ENCODE results near the gene SLC9A8.

Gene SLC9A8

DNA sequence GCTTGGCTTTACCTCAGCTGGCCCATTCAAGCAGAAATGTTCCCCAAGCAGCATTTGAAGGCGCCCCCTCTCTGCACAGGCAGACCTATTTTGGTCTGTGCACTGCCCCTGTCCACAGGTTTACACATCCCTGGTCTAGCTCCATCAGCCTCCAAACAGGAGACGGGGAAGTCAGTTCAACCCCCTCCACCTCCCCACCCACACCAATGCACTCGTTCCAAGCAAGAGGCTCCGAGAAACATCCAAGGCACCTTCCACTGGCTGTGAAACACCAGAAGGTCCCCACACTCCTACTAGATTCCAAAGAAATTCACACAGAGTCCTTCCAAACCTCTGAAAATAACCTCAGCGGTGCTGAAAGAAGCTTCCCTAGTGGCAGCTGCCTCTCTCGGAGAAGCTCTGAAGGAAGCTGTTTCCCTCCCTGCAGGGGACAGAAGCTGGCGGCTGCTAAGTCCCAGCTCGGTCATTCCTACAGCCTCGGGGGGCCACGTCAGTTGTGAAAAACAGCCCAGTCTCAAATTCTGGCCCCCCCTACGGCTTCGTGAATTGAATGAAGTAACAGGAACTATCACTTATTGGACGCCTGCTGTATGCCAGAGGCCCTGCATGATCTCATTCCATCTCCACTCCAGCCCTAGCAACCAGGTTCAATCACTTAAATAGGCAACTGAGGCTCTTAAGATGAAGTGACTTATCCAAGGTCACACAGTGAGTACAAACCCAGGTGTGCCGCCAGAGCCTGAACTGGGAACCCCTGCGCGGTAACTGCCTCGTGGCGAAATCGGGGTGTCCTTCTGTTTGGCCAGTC lies 101.9 kb downstream of the SLC9A8 start:
- no peak for DNase-seq (ENCODE audit: low read depth in 2 of 3, low spot score in 1 of 3)

DNA sequence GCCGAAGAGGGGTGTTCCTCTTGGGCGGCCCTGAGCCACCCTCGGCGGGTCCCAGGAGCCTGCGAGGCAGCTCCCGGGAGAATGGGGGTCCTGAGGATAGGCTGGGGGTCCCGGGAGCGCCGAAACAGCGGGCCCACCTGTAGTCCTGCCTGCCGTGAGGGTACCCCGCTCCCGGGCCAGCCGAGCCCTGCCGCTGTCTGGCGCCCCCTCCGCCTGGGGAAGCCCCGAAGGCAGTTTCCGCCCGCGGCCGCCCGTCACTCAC lies 102.4 kb downstream of the SLC9A8 start:
- DNase-seq (ENCODE audit: low read depth in 2 of 3, low spot score in 1 of 3) = peak in 1 of 3 donors; percentile 14

DNA sequence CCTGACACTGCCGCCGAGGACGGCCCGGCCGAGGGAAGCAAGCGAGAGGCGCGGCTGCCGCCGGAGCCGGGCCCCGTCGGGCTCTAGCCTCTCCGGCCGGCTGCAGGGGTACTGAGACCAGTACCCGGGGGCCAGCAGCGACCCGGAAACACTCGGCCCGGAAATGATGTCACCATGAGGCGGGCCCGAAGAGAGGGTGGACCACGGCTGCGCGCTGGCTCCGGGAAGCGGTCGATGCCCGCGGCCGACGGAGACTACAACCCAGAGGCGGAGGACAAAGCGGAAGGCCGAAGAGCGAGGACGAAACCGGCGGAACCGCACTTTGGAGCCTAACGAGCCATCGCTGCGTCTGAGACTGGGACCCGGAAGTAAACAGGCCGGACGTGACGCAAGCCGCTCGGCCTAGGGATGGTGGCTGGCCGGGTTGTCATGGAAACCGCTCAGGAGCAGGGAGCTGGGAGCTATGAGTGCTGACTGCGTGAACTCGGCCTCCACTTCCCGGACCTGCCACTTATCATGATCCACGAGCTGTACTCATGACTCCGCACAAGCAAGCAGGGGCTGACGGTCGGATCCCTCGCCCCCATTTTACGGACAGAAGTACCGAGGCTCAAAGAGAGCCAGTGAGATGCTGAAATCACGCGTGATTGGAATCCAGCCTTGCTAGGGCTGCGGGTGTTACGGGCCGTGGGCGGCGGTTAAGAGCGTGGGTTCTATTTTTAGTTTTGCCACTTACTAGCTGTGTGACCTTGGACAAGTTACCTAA lies 102.9 kb downstream of the SLC9A8 start, which contains the start of gene SPATA2:
Gene SPATA2, minus strand, starts transcription at position 150 of the 766 bp plus-strand sequence. CDS start 7,039 bp downstream, outside the sequence.
- peak; percentile 89 to 92 (median 91) for DNase-seq (ENCODE audit: low read depth in 2 of 3, low spot score in 1 of 3)

DNA sequence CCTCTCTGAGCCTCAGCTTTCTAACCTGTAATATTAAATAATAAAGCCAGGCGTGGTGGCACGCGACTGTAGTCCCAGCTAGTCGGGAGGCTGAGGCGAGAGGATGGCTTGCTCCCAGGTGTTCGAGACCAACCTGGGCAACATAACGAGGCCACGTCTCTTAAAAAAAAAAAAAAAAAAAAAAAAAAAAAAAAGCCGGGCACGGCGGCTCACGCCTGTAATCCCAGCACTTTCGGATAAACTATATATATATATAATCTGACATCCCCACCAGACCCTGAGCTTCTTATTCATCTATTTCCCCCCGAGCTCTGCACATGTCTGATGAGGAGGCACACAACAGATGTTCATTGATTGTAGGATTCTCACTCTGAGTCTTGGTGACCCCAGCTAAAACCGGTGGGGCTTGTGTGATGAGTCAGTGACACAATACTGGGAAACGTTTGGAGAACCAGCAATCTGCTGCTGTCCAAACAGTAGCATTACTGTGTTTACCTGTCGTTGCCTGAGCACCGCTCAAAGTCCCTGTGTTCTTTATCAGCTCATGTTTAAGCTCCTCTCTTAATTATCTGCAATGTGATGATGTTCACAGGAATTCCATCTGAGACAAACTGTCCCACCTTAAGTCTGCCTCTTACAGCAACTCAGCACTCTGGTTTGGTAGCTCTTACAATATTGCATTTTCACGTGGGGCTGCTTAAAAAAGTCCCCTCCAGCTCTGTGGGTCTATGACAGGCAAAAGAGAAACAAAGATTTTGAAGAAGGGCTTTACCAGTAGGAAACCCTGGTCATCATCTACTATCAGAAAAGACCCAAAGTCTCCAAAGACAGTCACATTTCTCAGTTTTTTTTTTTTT lies 103.7 kb downstream of the SLC9A8 start:
- DNase-seq (ENCODE audit: low read depth in 2 of 3, low spot score in 1 of 3) = no peak

DNA sequence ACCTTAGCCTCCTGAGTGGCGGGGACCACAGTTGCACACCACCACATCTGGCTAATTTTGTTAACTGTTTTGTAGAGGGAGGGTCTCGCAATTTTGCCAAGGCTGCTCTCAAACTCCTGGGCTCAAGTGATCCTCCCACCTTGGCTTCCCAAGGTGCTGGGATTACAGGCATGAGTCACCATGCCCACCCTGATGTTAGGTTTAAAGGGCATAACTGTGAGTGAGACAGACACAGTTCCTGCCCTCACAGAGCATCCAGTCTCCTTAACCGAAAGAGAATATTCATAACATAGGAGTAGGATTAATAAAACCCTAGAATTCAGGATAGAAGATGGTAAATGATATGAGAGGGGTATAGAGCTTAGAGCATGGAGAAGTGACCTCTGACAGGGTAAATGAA lies 105.8 kb downstream of the SLC9A8 start:
- DNase-seq (ENCODE audit: low read depth in 2 of 3, low spot score in 1 of 3) = no peak

DNA sequence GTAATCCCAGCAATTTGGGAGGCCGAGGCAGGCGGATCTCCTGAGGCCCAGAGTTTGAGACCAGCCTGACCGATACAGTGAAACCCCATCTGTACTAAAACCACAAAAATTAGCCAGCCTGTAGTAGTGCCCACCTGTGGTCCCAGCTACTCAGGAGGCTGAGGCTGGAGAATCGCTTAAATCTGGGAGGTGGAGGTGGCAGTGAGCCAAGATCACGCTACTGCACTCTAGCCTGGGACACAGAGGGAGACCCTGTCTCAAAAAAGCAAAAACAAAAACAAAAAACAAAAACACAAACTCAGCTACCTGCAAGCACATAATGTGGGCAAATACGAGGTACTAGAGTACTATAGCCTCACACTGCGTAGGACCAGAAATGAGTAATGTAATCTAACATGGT lies 106.4 kb downstream of the SLC9A8 start:
- no peak for DNase-seq (ENCODE audit: low read depth in 2 of 3, low spot score in 1 of 3)

DNA sequence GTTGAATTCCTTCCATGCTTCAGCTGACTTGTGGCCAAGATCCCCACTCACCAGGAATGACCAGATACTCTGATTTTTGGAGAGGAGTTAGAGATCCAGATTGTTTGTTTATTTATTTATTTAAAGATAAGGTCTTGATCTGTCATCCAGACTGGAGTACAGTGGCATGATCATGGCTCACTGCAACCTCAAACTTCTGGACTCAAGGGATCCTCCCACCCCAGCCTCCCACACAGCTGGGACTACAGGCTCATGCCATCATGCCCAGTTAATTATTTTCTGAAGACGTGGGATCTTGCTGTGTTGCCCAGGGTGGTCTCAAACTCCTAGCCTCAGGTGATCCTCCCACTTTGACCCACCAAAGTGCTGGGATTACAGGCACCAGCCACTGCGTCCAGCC lies 106.8 kb downstream of the SLC9A8 start:
- no peak for DNase-seq (ENCODE audit: low read depth in 2 of 3, low spot score in 1 of 3)

DNA sequence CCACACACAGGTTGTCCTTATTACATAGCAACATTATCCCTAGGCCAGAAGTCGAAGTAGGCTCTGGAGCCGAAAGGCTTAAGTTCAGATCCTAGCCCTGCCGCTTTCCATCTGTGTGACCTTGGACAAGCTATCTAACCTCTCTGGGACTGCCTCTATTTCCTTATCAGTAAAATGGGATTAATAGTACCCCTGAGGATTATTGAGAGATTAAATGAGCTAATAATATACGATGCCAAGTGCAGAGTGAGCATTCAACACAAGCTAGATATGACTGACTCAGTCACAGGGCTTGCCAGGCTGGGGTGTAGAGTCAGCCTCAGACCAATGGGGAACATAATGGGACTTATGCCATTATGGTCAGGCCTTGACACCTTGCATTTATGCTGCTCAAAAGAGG lies 111.6 kb downstream of the SLC9A8 start:
- DNase-seq (ENCODE audit: low read depth in 2 of 3, low spot score in 1 of 3) = no peak

DNA sequence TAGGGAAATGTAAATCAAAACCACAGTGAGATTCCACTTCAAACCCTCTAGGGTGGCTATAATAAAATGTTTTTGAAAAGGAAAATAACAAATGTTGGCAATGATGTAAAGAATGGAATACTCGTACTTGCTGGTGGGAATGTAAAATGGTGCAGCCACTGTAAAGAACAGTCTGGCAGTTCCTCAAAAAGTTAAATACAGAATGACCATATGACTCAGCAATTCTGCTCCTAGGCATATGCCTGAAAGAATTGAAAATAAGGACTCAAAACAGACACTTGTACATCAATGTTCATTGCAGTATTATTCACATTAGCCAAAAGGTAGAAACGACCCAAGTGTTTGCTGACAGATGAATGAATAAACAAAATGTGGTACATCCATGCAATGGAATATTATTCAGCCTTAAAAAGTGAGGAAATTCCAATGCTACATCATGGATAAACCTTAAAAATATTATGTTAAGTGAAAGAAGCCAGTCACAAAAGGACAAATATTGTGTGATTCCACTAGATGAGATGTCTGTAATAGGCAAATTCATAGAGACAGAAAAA lies 113.3 kb downstream of the SLC9A8 start:
- no peak for DNase-seq (ENCODE audit: low read depth in 2 of 3, low spot score in 1 of 3)

DNA sequence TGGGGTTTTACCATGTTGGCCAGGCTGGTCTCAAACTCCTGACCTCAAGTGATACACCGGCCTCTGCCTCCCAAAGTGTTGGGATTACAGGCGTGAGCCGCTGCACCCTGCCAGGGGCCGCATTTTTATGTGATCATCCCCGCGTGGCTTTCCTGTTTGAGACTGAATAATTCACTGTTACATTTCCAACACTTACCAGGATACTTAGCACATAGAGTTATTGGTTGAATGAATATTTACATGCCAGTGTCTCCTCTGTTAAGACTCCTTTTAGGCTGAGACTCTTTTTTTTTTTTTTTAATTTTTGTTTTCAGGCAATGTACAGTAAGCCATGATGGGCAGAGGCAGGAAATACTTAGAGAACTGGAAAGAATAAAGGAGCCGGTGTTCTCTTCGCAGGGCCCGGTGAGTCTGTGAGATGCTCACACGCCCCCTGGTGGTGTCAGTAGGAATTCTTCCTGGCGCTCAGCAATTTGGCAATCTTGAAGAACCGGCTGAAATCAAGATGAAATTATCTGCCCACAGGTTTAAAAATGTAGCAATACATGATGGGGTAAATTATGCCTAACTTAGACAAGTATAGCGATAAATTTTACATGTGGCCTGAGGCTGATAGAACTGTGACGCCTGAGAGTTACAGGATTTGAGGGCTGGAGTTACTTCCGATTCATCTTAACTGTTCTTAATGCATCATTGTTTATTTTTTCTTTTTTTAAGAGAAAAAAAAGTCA lies 115.9 kb downstream of the SLC9A8 start:
- peak; percentile 63 to 87 (median 71) for DNase-seq (ENCODE audit: low read depth in 2 of 3, low spot score in 1 of 3)

DNA sequence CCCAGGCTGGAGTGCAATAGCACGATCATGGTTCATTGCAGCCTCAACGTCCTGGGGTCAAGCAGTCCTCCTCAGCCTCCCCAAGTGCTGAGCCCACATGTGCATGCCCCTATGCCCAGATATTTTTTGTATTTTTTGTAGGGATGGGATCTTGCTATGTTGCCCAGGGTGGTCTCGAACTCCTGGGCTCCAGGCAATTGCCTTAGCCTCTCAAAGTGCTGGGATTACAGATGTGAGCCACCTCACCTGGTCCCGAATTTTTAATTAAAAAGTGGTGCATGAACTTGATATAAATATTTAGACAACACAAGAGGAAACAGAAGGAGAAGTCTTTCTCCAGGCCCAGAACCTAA lies 116.5 kb downstream of the SLC9A8 start:
- DNase-seq (ENCODE audit: low read depth in 2 of 3, low spot score in 1 of 3) = no peak

DNA sequence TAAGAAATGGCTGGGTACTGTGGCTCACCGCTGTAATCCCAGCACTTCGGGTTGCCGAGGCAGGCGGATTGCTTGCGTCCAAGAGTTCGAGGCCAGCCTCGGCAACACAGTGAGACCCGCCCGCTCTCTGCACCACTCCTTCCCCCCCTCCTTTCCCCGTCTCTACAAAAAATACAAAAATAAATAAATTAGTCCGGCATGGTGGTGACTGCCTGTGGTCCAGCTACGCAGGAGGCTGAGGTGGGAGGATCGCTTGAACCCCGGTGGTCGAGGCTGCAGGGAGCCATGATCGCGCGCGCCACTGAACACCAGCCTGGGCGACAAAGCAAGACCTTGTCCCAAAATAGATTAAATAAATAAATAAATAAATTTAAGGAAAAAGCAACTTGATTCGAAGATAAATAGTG lies 123.1 kb downstream of the SLC9A8 start:
- no peak for DNase-seq (ENCODE audit: low read depth in 2 of 3, low spot score in 1 of 3)

DNA sequence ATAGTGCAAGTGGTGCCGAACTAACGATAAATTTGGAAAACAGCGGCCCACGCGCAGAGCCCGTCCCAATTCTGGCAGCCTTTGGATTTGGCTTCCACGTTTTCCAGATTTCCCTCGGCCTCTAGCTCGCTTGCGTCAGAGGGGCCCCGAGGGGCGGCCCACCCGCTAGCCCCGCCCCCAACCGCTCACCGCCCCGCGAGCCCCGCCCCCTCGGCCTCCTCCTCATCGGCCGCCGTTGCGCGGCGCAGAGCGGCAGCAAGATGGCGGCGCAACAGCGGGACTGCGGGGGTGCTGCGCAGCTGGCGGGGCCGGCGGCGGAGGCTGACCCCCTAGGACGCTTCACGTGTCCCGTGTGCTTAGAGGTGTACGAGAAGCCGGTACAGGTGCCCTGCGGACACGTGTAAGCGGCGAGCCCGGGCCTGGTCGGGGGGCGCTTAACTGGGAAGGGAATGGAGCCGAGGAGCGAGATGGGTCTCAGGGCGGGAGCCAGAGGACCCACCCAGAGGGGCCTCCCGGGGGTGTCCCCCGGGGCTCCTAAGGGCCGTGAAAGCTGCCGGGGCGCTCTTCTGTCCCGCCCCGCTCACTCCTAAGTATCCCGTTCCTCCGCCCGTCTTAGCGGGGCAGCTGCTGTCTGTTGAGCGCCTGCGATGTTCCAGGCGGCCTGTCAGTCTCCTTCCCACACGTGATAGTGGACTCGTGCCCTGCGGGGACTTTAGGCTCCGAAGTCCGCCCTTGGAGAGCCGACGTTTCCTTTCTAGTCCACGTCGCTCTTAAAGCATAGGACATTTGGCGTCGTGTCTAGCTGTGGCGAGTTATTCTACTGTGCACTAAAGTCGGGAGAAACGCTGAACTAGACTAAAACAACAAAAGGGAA lies 123.8 kb downstream of the SLC9A8 start, which contains the start of gene RNF114:
Gene RNF114, plus strand, starts transcription at position 245 of the 874 bp plus-strand sequence. Its CDS starts 16 bp downstream, at position 261.
- DNase-seq (ENCODE audit: low read depth in 2 of 3, low spot score in 1 of 3) = peak; percentile 84 to 93 (median 89)

DNA sequence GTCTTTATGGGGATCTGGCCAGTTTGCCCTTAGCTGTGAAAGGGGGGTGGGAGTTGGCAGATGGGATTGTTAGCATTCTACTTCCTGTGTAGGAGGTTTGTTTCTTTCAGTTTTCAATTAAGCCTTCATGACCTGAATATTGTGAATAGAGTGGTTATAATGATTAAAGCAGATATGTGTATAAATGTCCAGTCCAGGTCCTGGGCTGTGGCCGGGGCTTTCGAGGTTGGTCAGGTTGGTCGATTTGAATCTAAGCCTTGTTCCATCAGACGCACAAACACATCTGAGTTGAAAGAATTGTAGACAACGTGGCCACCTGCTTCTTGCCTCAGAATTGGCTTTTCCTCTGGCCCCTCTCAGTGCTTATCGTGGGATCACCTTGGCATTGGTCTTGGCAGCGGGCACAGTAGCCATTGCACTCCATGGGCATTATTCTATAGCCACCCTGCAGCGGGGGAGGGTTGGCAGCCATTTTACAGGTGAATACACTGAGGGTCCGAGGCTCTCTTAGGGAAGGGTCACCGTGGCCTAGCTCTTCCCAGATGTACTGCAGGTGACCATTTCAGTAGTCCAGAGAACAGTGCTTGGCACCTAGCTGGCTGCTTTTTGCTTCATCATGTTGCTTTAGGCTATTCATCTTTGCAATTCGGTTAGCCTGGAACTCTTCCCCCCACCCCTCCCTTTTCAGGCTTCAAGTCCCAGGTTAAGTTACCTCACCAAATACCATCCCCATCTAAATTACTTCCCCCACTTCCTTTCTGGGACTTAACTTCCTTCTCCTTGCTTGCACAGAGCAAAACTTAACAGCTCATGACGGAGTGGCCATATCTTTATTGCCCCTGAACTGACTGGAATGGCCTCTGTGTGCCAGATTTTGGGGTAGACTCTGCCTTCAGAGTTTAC lies 124.7 kb downstream of the SLC9A8 start:
- no peak for DNase-seq (ENCODE audit: low read depth in 2 of 3, low spot score in 1 of 3)

DNA sequence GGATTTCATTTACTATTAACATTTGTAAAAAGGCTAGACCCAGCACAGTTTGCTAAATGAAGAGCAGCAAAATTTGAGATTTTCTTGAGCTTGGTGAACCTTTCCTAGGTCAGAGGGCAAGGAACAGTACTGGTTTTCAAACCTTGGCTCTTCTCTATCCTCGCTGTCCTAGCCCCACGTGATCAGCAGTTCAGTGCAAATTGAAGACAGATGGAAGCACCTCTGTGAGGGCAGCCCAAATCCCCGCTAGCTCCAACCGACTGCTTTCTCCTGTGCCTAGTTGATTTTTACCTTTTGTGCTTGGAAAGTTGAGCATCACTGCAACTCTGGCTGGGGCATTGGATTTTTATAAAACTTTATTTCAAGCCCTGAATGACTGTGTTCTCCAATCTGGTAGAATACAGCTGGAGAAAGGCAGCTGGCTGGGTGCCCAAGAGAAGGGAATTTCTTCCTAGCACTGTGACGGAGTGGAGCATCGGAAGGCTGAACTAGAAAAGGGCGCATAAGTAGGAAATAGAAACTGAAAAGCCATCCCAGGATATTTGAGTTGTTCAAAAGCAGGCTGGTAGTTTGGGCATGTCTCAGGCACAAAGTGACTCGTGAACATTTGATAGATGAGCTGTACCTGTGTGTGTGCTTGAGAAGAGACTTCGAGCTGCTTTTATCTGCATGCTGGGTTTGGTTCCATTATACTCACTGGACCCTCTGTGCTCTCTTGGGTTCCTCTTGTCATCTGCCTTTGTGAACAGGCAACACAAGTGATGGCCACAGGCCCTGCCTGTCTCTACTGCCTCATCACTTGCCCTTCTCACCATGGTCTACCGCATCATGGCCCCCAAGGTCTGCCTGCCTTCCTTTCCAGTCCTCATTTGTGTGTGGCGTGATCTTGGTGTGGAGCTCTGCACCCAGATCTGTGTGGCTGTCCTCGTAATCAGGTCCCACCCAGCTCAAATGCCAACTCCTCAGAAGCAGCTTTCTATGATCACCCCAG lies 125.8 kb downstream of the SLC9A8 start:
- no peak for DNase-seq (ENCODE audit: low read depth in 2 of 3, low spot score in 1 of 3)

DNA sequence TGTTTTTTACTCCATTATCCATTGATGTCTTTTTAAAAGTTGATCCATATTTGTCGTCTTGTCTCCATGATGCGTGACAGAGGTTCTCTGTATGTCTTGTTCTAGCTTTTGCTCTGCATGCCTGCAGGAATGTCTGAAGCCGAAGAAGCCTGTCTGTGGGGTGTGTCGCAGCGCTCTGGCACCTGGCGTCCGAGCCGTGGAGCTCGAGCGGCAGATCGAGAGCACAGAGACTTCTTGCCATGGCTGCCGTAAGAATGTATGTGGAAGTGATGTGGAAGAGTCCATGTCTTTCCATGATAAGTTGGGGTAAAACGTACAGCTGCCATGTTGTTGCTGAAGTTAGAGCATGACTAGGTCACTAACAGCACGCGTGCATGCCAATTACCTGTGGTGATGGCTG lies 128.8 kb downstream of the SLC9A8 start:
- DNase-seq (ENCODE audit: low read depth in 2 of 3, low spot score in 1 of 3) = no peak
